HuH-7.5 (cell line): ENCODE results near the gene BAG5.
"Not testable (repeated sequence)": the region's sequence is repeated elsewhere in the genome, so short reads cannot be mapped to it uniquely, and the experiment has no call there.

ENCODE experiments used
- DNase-seq: peaks from one replicate; pipeline ENCODE4 v3.0.0; 2011; ENCODE audit warnings: low spot score

The BAG5 gene

GRCh38 chr14:103562429-103563225 lies at the start of gene BAG5, which contains the start of gene COA8:
TSS of gene BAG5 (minus strand) at chr14:103562657. CDS start at chr14:103561164, 1,493 bp downstream.
TSS of gene COA8 (plus strand) at chr14:103562960. CDS start at chr14:103563002, 42 bp downstream.
- peak; percentile 94 for DNase-seq

GRCh38 chr14:103611215-103611614 lies 48.8 kb upstream of the BAG5 start:
- DNase-seq = no peak

- DNase-seq = not testable (repeated sequence)
Measured at GRCh38 chr14:103609081-103609480, 46.6 kb upstream of the BAG5 start.

GRCh38 chr14:103607822-103608221 lies 45.4 kb upstream of the BAG5 start:
- no peak for DNase-seq

GRCh38 chr14:103606963-103607668 lies 44.7 kb upstream of the BAG5 start:
- DNase-seq = peak; percentile 16

- no peak for DNase-seq
Measured at GRCh38 chr14:103604620-103605019, 42.2 kb upstream of the BAG5 start.

GRCh38 chr14:103600503-103600902 lies 38.0 kb upstream of the BAG5 start:
- no peak for DNase-seq

- no peak for DNase-seq
Measured at GRCh38 chr14:103597623-103598377, 35.3 kb upstream of the BAG5 start.

GRCh38 chr14:103594265-103594664 lies 31.8 kb upstream of the BAG5 start:
- DNase-seq = no peak

GRCh38 chr14:103593577-103593976 lies 31.1 kb upstream of the BAG5 start:
- no peak for DNase-seq

- no peak for DNase-seq
Measured at GRCh38 chr14:103584326-103584915, 22.0 kb upstream of the BAG5 start.

- DNase-seq = no peak
Measured at GRCh38 chr14:103581954-103582703, 19.7 kb upstream of the BAG5 start.

GRCh38 chr14:103581206-103581605 lies 18.7 kb upstream of the BAG5 start:
- no peak for DNase-seq

GRCh38 chr14:103578401-103579075 lies 16.1 kb upstream of the BAG5 start:
- no peak for DNase-seq

GRCh38 chr14:103576371-103577024 lies 14.0 kb upstream of the BAG5 start:
- no peak for DNase-seq

GRCh38 chr14:103574707-103575285 lies 12.3 kb upstream of the BAG5 start:
- DNase-seq = no peak

- DNase-seq = no peak
Measured at GRCh38 chr14:103574104-103574503, 11.6 kb upstream of the BAG5 start.

- DNase-seq = no peak
Measured at GRCh38 chr14:103569408-103569807, 7.0 kb upstream of the BAG5 start.

GRCh38 chr14:103568952-103569351 lies 6.5 kb upstream of the BAG5 start:
- no peak for DNase-seq
